Mucosa of rectum (tissue), 2 donors: ENCODE data around the gene DUSP14.

Experiments
- H3K27ac ChIP-seq, 2 donors: one replicate each; pipeline ENCODE4 v1.7.0; 2013; ENCODE audit warnings: inconsistent platforms in 2 of 2, low read depth in 2 of 2, low read length in 2 of 2
- H3K27me3 ChIP-seq, 2 donors: one replicate each; pipeline ENCODE4 v1.7.0; 2013; ENCODE audit warnings: low read length in 2 of 2; ENCODE audit not compliant: control insufficient read depth in 2 of 2, insufficient read depth in 2 of 2
- H3K36me3 ChIP-seq, 2 donors: one replicate each; pipeline ENCODE4 v1.7.0; 2013; ENCODE audit warnings: low read length in 2 of 2; ENCODE audit not compliant: control insufficient read depth in 2 of 2, insufficient read depth in 2 of 2
- H3K4me1 ChIP-seq, 2 donors: one replicate each; pipeline ENCODE4 v1.7.0; 2013; ENCODE audit warnings: low read length in 2 of 2, mild to moderate bottlenecking in 1 of 2; ENCODE audit not compliant: control insufficient read depth in 2 of 2, insufficient read depth in 2 of 2
- H3K4me3 ChIP-seq, 2 donors: one replicate each; pipeline ENCODE4 v1.7.0; 2013; ENCODE audit warnings: low read length in 2 of 2
- H3K9ac ChIP-seq, 2 donors: one replicate each; pipeline ENCODE4 v1.7.0; 2013; ENCODE audit warnings: low read length in 2 of 2, low read depth in 1 of 2, mild to moderate bottlenecking in 1 of 2
- H3K9me3 ChIP-seq, 2 donors: one replicate each; pipeline ENCODE4 v1.7.0; 2013; ENCODE audit warnings: low read length in 2 of 2; ENCODE audit not compliant: control insufficient read depth in 2 of 2
- donor health status: healthy.
- donor health status: Normal muscosa, but diverticular disease.

DUSP14 gene

DNA sequence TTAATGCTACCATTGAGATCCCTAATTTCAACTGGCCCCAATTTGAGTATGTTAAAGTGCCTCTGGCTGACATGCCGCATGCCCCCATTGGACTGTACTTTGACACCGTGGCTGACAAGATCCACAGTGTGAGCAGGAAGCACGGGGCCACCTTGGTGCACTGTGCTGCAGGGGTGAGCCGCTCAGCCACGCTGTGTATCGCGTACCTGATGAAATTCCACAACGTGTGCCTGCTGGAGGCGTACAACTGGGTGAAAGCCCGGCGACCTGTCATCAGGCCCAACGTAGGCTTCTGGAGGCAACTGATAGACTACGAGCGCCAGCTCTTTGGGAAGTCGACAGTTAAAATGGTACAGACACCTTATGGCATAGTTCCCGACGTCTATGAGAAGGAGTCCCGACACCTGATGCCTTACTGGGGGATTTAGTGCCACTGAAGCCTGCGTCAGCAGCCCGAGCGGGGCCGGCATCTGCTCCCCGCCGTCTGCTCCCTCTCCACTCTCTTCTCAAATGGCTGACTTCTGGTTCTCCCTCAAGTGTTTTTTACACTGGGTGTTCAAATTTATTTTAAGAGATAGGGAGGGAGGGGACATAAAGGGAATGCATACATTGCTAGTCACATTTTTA is 22.9 kb downstream of the DUSP14 start:
- Histone ChIP-seq H3K27ac (no peak overlapping the region), H3K27me3 (no peaks in the 10 kb centered on the region), H3K9me3 (no peaks in the 10 kb centered on the region), H3K9ac (no peak overlapping the region), H3K36me3 (peaks cover 18 to 19% of the 10 kb centered on the region in 2 donors), H3K4me1 (no peaks in the 10 kb centered on the region), H3K4me3 (no peak overlapping the region)

DNA sequence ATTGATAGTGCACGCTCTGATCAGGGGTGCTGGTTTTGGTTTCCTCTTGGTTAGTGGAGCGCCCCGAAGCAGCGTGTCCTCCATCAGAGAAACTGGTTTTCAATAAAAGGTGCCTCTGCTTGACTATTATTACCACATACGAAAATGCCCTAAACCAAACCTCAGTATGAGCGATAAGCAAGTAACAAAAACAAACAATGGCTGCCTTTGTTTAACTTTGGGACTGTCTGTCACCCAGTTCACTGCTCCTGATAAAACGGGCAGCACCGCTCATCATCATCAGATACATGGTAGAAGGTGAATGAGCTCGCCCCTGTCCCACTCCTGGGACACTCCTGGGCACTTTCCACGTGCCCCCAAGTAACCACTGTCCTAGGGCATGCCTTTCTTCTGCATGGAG is 24.0 kb downstream of the DUSP14 start:
- H3K4me1 ChIP-seq: no peaks in the 10 kb centered on the region
- H3K27me3 ChIP-seq: no peaks in the 10 kb centered on the region
- peaks cover 28 to 29% of the 10 kb centered on the region in 2 donors for H3K36me3 ChIP-seq

DNA sequence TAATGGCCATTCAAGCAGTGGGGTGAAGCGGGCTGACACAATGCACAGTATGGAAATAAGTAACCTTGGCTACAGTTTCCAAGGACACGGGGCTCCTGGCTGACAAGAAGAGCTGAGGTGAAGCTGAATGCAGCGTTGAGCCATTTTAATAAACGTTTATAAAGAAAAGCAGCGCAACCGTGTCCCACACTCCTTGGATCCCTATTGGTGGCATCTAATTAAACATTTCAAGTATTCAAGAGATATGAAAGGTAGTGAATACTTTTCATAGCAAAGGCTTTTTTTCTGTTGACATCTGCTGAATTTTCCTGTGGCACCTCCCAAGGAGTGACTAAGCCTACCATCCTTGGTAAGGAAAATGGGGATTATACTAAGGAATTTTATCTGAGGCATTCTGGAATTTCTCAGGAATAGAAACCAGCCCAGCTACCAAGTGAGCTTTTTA is 26.5 kb downstream of the DUSP14 start:
- H3K36me3 ChIP-seq: peaks cover 46 to 50% of the 10 kb centered on the region in 2 donors
- H3K27me3 ChIP-seq: no peaks in the 10 kb centered on the region
- no peak overlapping the region for H3K4me3 ChIP-seq
- H3K4me1 ChIP-seq: no peaks in the 10 kb centered on the region
- no peaks in the 10 kb centered on the region for H3K9me3 ChIP-seq
- no peak overlapping the region for H3K27ac ChIP-seq
- no peak overlapping the region for H3K9ac ChIP-seq

More for the DNA sequence above, 24.0 kb downstream of the DUSP14 start:
- Histone ChIP-seq H3K9me3 (no peaks in the 10 kb centered on the region), H3K9ac (no peak overlapping the region), H3K27ac (no peak overlapping the region), H3K4me3 (no peak overlapping the region)

DNA sequence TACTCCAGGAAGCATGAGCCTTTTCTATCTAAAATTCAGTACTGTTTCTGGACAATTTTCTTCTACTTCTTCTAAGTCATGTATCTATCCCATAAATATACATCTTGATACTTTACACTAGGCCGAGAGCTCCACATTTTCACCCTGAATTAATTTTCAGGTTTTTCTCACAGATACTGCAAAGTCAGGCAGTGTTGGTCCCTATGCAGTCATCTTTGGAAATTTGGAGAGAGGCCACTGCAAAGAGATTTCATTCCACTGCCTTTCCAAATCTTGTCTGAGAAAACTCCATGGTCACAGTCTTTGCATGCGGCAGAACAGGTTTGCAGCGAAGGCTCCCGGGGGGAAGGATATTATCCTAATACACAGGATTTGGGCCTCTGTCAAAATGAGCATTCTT is 28.2 kb downstream of the DUSP14 start:
- H3K36me3 ChIP-seq: peaks cover 51% of the 10 kb centered on the region in 2 donors
- H3K4me1 ChIP-seq: no peaks in the 10 kb centered on the region
- H3K27ac ChIP-seq: no peak overlapping the region

DNA sequence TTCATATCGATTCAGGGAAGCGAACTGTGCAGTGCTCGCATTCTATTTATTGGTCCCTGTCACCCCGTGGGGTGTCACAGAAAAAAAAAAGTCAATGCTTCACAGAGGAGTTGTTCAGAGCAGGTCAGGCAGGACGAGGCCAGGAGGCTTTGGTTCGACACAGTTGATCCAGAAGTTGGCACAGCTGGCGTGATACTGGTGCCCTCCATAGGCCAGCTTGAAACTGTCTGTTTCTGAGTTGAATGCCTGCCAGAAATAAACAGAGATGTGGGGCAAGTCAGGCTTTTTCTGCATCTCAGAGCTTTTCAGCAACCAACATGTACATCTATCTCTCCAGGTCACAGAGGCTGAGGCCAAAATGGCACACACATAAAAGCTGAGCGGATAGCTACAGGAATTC is 29.1 kb downstream of the DUSP14 start:
- Histone ChIP-seq H3K27ac (no peak overlapping the region), H3K4me1 (no peaks in the 10 kb centered on the region), H3K4me3 (no peak overlapping the region), H3K9me3 (no peaks in the 10 kb centered on the region), H3K27me3 (no peaks in the 10 kb centered on the region), H3K36me3 (peaks cover 50 to 53% of the 10 kb centered on the region in 2 donors), H3K9ac (no peak overlapping the region)

More for the DNA sequence above, 28.2 kb downstream of the DUSP14 start:
- no peaks in the 10 kb centered on the region for H3K9me3 ChIP-seq
- H3K9ac ChIP-seq: no peak overlapping the region
- no peaks in the 10 kb centered on the region for H3K27me3 ChIP-seq
- no peak overlapping the region for H3K4me3 ChIP-seq

GRCh38 chr17:37519251-37519985 is 29.7 kb downstream of the DUSP14 start:
- Histone ChIP-seq H3K27ac (no peak overlapping the region), H3K9ac (no peak overlapping the region), H3K9me3 (no peaks in the 10 kb centered on the region), H3K36me3 (peaks cover 53 to 58% of the 10 kb centered on the region in 2 donors), H3K4me1 (no peaks in the 10 kb centered on the region), H3K27me3 (no peaks in the 10 kb centered on the region), H3K4me3 (no peak overlapping the region)

GRCh38 chr17:37520174-37520573 is 30.5 kb downstream of the DUSP14 start:
- no peak overlapping the region for H3K27ac ChIP-seq
- no peaks in the 10 kb centered on the region for H3K9me3 ChIP-seq
- H3K9ac ChIP-seq: no peak overlapping the region
- H3K36me3 ChIP-seq: peaks cover 53 to 61% of the 10 kb centered on the region in 2 donors
- no peaks in the 10 kb centered on the region for H3K27me3 ChIP-seq
- H3K4me1 ChIP-seq: no peaks in the 10 kb centered on the region
- no peak overlapping the region for H3K4me3 ChIP-seq

DNA sequence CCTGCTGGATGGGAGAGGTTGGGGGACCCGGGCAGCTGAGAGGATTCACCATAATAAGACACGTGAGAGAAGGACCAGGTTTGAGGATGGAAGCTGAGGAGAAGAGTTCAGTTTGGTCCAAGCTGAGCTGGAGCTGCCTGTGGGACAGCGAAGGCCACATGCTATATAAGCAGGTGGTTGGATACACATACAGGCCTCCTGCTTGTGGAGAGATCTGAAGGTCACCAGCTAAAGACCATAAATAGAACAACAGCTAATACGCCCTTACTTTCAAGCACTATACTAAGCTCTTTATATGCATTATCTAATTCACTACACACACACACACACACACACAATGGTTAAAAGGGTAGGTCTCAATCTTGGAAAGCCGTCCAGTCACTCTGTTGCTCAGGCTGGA is 32.1 kb downstream of the DUSP14 start:
- no peaks in the 10 kb centered on the region for H3K27me3 ChIP-seq
- no peak overlapping the region for H3K4me3 ChIP-seq
- H3K27ac ChIP-seq: no peak overlapping the region
- H3K36me3 ChIP-seq: peaks cover 58 to 71% of the 10 kb centered on the region in 2 donors
- no peaks in the 10 kb centered on the region for H3K9me3 ChIP-seq
- H3K9ac ChIP-seq: no peak overlapping the region
- no peaks in the 10 kb centered on the region for H3K4me1 ChIP-seq

- Histone ChIP-seq H3K27me3 (no peaks in the 10 kb centered on the region), H3K4me1 (no peaks in the 10 kb centered on the region), H3K36me3 (peaks cover 55 to 67% of the 10 kb centered on the region in 2 donors), H3K4me3 (no peak overlapping the region), H3K9ac (no peak overlapping the region), H3K27ac (no peak overlapping the region), H3K9me3 (no peaks in the 10 kb centered on the region)
Observed at GRCh38 chr17:37523715-37524219, 34.1 kb downstream of the DUSP14 start.

DNA sequence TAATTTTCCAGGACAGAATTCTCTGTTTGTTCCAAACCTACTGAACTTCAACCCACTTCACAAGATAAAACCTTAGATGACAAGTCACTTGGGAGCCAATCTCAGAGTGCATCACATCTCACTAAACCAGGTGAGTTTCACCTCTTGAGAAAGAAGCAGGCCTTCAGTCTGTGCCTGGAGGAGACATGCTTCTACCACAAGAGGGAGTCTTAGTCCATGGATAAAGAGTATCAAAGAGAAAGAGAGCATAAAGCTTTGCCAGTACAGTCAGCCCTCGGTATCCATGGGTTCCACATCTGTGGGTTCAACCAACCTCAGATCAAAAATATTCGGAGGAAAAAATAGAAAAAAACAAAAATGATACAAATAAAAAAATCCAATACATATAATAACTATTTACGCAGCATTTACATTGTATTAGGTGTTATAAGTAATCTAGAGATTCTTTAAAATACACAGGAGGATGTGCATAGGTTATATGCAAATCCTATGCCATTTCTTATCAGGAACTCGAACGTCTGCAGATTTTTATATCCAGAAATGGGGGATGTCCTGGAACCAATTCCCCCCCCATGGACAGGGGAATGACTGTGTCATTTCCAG is 37.7 kb downstream of the DUSP14 start:
- no peaks in the 10 kb centered on the region for H3K4me1 ChIP-seq
- H3K36me3 ChIP-seq: peaks cover 55 to 76% of the 10 kb centered on the region in 2 donors
- H3K9ac ChIP-seq: no peak overlapping the region
- no peaks in the 10 kb centered on the region for H3K9me3 ChIP-seq
- no peak overlapping the region for H3K27ac ChIP-seq
- H3K4me3 ChIP-seq: no peak overlapping the region
- no peaks in the 10 kb centered on the region for H3K27me3 ChIP-seq
